ENCODE results near the gene CRAMP1.
"Not testable (repeated sequence)": the region's sequence is repeated elsewhere in the genome, so short reads cannot be mapped to it uniquely, and the experiment has no call there.

Gene CRAMP1, protein sequence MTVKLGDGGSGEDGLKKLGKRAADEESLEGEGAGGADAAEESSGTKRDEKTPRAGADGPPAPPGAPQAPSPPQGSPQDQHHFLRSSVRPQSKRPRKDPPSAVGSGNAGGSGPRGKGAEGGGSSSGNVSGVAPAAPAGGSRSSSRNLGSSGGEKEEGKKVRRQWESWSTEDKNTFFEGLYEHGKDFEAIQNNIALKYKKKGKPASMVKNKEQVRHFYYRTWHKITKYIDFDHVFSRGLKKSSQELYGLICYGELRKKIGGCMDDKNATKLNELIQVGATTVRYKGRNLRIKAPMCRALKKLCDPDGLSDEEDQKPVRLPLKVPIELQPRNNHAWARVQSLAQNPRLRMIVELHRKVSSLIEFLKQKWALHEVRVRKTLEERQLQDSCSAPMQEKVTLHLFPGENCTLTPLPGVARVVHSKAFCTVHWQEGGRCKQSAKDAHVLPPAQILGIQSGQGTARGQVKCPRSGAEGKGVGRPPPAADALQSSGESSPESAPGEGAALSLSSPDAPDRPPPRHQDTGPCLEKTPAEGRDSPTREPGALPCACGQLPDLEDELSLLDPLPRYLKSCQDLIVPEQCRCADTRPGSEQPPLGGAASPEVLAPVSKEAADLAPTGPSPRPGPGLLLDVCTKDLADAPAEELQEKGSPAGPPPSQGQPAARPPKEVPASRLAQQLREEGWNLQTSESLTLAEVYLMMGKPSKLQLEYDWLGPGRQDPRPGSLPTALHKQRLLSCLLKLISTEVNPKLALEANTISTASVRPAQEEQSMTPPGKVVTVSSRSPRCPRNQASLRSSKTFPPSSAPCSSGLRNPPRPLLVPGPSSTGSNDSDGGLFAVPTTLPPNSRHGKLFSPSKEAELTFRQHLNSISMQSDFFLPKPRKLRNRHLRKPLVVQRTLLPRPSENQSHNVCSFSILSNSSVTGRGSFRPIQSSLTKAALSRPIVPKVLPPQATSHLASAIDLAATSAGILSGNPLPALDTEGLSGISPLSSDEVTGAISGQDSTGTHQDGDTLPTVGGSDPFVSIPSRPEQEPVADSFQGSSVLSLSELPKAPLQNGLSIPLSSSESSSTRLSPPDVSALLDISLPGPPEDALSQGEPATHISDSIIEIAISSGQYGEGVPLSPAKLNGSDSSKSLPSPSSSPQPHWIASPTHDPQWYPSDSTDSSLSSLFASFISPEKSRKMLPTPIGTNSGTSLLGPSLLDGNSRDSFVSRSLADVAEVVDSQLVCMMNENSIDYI (N-terminal part only)

GRCh38 chr16:1612320-1613111 is at the start of gene CRAMP1:
CRAMP1 (plus strand) TSS chr16:1612360; CDS start chr16:1614640, 2,280 bp downstream.
- DNase-seq: peak; percentile 5

DNA sequence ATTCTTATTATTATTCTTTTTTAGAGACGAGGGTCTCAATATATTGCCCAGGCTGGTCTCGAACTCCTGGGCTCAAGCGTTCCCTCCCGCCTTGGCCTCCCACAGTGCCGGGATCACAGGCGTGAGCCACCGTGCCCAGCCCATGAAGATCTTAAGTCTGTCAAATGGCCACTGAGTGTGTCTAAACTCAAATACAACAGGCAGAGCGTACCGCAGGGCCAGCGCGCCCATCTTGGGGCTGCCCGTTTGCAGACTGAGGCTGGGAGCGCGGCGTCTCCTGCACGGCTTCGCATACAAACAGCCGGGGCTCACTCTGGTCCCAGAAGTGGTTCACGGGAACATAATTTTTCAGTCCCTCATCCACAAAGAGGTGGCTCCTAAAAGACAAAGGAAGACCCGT is 48.4 kb upstream of the CRAMP1 start:
- no peak for DNase-seq

- no peak for DNase-seq
Observed at GRCh38 chr16:1564325-1564724, 47.8 kb upstream of the CRAMP1 start.

GRCh38 chr16:1565083-1565805 is 46.9 kb upstream of the CRAMP1 start:
- DNase-seq: no peak

DNA sequence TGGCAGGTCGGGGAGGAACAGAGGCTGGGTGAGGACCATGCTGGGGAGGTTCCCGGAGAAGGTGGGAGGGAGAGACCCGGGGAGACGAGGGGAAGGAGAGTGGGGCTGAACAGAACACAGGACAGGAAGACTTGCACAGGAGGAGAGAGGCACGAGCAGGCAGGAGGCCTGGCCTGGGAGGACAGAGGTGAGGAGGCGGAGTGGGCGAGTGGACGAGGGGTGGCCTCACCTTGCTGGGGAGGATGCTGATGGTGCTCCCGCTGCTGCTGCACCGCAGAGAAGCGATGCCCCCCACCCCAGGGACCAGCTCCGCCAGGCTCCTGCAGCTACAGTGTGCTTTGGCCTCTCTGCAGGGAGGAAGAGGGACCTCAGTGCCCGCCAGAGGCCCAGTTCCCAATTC is 44.2 kb upstream of the CRAMP1 start:
- no peak for DNase-seq

- DNase-seq: no peak
Observed at GRCh38 chr16:1571012-1571671, 41.0 kb upstream of the CRAMP1 start.

GRCh38 chr16:1572673-1573072 is 39.5 kb upstream of the CRAMP1 start:
- no peak for DNase-seq

- no peak for DNase-seq
Observed at GRCh38 chr16:1573301-1573700, 38.9 kb upstream of the CRAMP1 start.

DNA sequence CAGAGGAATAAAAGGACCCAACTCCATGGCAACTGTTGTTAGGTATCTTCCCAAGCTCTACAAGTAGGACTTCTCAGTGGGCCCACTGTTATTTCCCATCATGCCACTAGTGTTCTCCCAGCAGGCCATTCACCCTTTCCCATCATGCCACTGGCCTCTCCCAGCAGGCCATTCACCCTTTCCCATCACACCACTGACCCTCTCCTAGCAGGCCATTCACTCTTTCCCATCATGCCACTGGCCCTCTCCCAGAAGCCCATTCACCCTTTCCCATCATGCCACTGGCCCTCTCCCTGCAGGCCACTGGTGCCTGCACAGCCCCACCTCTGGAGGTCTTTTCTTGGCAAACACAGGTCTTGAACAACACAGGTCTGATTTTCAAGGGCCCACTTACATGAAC is 36.6 kb upstream of the CRAMP1 start:
- no peak for DNase-seq

DNA sequence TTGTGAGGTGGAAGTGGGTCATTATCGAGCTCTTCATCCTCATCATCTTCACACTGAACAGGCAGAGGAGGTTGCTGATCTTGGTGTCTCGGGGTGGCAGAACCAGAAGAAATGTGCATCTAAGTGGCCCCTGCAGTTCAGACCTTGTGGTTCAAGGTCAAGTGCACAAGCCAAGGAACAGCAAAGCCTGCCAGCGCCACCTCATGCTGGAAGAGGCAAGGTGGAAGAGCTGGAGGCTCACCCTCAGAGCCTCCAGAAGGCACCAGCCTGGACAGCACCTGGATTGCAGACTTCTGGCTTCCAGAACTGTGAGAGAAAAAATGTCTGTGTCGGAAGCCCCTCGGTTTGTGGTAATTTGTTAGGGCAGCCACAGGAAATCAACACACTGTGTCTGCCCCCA is 32.9 kb upstream of the CRAMP1 start:
- no peak for DNase-seq

DNA sequence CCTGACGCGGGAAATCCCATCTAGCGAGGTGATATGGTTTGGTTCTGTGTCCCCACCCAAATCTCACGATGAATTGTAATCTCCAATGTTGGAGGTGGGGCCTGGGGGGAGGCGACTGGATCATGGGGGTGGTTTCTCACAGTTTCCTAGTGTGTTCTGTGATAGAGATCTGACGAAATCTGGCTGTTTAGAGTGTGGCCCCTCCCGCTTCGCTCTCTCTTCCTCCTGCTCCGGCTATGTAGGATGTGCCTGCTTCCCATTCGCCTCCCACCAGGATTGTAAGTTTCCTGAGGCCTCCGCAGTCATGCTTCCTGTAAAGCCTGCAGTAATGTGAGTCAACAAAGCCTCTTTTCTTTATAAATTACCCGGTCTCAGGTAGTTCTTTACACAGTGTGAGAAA is 31.9 kb upstream of the CRAMP1 start:
- DNase-seq: no peak

DNA sequence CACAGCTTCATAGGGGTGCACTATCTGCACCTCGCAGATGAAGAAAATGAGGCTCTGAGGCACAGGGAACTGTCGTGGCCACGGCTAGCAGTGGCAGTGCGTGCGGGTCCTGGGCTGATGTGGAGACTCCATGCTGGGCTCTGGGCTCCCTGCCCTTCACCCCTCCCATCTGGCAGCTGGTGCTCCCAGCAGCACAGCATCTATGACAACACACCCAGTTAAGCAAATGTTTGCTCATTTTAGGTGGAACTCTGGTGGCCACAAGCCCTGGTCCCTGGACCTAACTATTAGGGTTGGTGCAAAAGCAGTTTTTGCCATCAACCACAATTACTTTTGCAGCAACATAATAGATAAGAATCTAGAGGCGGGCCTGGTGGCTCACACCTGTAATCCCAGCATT is 31.2 kb upstream of the CRAMP1 start:
- no peak for DNase-seq

DNA sequence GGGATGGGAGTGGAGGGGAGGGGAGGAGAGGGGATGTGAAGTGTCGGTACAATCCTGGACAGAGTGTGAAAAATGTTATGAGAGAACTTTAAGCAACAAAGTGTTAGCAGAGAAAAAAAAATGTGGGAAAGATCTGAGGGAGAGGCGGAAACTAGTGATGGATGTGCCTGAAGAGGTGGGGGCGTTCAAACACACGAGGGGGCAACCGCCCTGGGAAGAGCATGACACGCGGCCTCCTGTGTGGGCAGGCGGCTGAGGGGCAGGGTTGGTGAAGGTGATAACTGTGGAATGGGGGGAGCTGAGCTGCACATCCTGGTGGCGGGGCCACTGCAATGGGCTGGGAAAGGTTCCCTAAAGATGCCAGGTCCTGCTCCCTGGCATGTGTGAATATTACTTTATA is 30.4 kb upstream of the CRAMP1 start:
- DNase-seq: no peak

GRCh38 chr16:1583180-1583579 is 29.0 kb upstream of the CRAMP1 start:
- DNase-seq: no peak

DNA sequence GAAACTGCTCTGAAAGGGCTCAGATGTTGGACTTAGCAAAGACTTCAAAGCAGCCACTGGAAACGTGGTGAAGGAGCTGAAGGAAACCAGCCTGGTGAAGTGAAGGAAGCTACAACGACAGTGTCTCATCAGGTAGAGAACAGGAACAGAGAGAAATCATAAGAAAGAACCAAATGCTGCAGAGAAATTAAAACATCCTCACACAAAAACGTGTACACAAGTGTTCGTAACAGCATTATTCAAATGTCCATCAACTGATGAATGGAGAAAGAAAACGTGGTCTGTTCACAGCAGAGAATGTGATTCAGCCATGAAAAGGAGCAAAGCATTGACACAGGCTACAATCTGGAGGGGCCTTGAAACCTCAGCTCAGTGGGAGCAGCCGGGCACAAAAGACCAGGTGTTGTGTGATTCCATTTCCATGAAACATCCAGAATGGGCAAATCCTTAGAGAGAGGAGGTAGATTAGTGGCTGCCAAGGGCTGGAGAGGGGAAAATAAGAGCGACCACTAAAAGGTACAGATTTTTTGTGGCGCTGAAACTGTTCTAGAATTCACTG is 27.2 kb upstream of the CRAMP1 start:
- DNase-seq: no peak

GRCh38 chr16:1590366-1590765 is 21.8 kb upstream of the CRAMP1 start:
- no peak for DNase-seq

- no peak for DNase-seq
Observed at GRCh38 chr16:1590930-1591705, 21.0 kb upstream of the CRAMP1 start.

- DNase-seq: no peak
Observed at GRCh38 chr16:1592446-1592845, 19.7 kb upstream of the CRAMP1 start.

- DNase-seq: not testable (repeated sequence)
Observed at GRCh38 chr16:1595511-1595910, 16.6 kb upstream of the CRAMP1 start.

- DNase-seq: no peak
Observed at GRCh38 chr16:1596516-1596915, 15.6 kb upstream of the CRAMP1 start.

Data from activated CD4-positive, alpha-beta T cell treated with anti-CD3 and anti-CD28 coated beads, Interleukin-2, amount 50 U/mL, for 16 hours (primary cell).